ENCODE data around the gene POMT1.

Gene POMT1

DNA sequence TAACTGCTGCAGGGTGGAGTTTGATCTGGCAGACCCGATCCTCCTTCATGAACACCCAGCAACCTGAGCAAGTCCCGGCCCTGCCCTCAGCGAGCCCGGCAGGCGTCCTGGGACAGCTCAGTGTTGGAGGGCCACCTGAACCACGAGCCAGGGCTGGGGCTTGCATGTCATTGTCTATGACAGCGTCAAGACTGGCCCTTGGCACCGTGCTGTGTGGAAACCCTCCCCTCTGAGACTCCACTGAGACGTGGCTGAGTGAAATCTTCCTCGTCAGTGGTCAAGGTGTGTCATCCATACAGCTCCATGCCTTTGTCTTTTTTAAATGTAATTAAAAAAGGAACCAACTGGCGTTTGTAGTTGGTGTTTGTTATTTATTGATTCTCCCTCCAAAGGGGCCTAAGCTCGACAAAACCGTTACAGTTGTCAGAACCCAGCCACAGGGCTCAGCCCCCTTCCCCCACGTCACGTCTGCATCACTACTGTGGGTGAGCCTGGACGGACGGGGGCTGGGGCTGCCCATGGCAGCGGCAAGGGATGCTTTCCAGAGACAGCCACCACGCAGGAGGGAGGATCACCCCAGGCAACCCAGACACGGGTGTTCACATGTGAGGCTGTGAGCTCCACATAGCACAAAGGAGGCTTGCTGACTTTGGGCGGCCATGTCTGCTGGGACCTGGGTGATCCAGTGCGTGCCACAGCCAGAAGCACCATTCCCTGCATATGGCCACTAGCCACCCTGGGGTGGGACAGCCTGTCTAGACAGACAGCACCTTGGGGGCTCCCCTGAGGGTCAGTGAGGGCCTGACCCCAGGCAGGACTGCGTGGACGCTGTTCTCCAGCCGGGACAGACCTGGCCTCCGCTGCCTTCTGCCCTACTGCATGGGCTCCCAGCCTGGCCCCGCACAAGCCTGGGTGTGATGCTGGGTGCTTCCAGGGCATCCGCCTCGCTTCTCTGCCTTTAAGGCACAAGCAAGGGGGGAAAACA lies 21.0 kb downstream of the POMT1 start:
- no peak overlapping the region for H2AFZ ChIP-seq (ENCODE audit: low read depth)
- TF ChIP-seq, protein P1, sequence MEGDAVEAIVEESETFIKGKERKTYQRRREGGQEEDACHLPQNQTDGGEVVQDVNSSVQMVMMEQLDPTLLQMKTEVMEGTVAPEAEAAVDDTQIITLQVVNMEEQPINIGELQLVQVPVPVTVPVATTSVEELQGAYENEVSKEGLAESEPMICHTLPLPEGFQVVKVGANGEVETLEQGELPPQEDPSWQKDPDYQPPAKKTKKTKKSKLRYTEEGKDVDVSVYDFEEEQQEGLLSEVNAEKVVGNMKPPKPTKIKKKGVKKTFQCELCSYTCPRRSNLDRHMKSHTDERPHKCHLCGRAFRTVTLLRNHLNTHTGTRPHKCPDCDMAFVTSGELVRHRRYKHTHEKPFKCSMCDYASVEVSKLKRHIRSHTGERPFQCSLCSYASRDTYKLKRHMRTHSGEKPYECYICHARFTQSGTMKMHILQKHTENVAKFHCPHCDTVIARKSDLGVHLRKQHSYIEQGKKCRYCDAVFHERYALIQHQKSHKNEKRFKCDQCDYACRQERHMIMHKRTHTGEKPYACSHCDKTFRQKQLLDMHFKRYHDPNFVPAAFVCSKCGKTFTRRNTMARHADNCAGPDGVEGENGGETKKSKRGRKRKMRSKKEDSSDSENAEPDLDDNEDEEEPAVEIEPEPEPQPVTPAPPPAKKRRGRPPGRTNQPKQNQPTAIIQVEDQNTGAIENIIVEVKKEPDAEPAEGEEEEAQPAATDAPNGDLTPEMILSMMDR (conservative IDR thresholded peaks at IDR 0.05; ENCODE audit: low read depth, low read length): no peak
- H3K4me2 ChIP-seq: no peak overlapping the region
- H3K4me1 ChIP-seq (ENCODE audit: low read depth, poor library complexity, severe bottlenecking): no peaks in the 10 kb centered on the region
- no peak overlapping the region for H3K9ac ChIP-seq
- no peak overlapping the region for H3K27ac ChIP-seq
- no peaks in the 10 kb centered on the region for H4K20me1 ChIP-seq (ENCODE audit: insufficient read depth)
- H3K36me3 ChIP-seq (ENCODE audit: insufficient read depth): peaks cover 9% of the 10 kb centered on the region; the same call in 1 of the 2 replicates
- no peak overlapping the region for H3K4me3 ChIP-seq (IDR thresholded peaks at IDR 0.05; ENCODE audit: insufficient read depth, low read depth, low read length)
- no peaks in the 10 kb centered on the region for H3K27me3 ChIP-seq (ENCODE audit: insufficient read depth, low read depth)
- no peaks in the 10 kb centered on the region for H3K79me2 ChIP-seq (ENCODE audit: insufficient read depth, low read depth)

DNA sequence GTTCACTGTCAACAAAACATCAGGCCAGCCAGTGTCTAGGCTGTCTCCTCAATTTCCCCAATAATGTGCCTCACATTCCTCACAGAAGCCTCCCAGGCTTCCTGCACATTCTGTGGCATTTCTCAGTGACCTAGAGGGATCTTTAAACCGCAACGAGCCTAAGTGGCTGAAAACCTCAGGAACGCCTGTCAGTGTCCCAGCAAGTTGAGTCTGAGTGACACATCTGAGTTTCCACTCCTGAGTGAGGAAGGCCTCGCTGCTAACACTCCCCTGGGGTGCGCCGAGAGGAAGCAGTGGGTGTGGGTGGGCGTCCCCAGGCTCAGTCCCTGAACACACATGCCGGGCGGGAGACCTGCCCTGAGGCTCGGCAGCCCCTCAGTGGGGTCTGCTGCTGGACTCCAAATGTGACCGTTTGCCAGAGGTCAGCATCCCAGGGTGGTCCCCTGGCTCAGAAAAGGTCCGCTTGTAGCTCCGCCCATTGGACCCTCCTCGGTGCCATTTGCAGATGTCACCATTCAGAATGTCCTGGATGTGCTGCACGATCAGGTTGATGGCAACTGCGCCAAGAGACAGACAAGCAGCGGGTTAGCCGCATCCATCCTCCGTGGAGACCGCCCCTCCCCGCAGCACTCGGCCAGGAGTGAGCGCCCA lies 22.1 kb downstream of the POMT1 start:
- TF ChIP-seq, protein P1 (conservative IDR thresholded peaks at IDR 0.05; ENCODE audit: low read depth, low read length): no peak
- no peak overlapping the region for H3K9ac ChIP-seq

GRCh38 chr9:131525643-131526565 lies 23.2 kb downstream of the POMT1 start:
- Histone ChIP-seq H3K9ac (no peak overlapping the region), H3K27me3 (ENCODE audit: insufficient read depth, low read depth) (no peaks in the 10 kb centered on the region), H3K4me1 (ENCODE audit: low read depth, poor library complexity, severe bottlenecking) (peaks cover 8% of the 10 kb centered on the region), H3K4me3 (IDR thresholded peaks at IDR 0.05; ENCODE audit: insufficient read depth, low read depth, low read length) (no peak overlapping the region), H3K79me2 (ENCODE audit: insufficient read depth, low read depth) (peaks cover 13% of the 10 kb centered on the region; the same call in 1 of the 2 replicates), H4K20me1 (ENCODE audit: insufficient read depth) (no peaks in the 10 kb centered on the region), H3K4me2 (no peak overlapping the region), H2AFZ (ENCODE audit: low read depth) (no peak overlapping the region), H3K27ac (no peak overlapping the region), H3K36me3 (ENCODE audit: insufficient read depth) (peaks cover 9% of the 10 kb centered on the region; the same call in 1 of the 2 replicates)
- TF ChIP-seq, protein P1 (conservative IDR thresholded peaks at IDR 0.05; ENCODE audit: low read depth, low read length): no peak

More for the DNA sequence above, 22.1 kb downstream of the POMT1 start:
- H3K27me3 ChIP-seq (ENCODE audit: insufficient read depth, low read depth): no peaks in the 10 kb centered on the region
- no peak overlapping the region for H3K4me2 ChIP-seq
- H3K27ac ChIP-seq: no peak overlapping the region
- no peak overlapping the region for H2AFZ ChIP-seq (ENCODE audit: low read depth)
- no peak overlapping the region for H3K4me3 ChIP-seq (IDR thresholded peaks at IDR 0.05; ENCODE audit: insufficient read depth, low read depth, low read length)
- H3K79me2 ChIP-seq (ENCODE audit: insufficient read depth, low read depth): peaks cover 1% of the 10 kb centered on the region; the same call in 1 of the 2 replicates
- H3K4me1 ChIP-seq (ENCODE audit: low read depth, poor library complexity, severe bottlenecking): peaks cover 2% of the 10 kb centered on the region
- H4K20me1 ChIP-seq (ENCODE audit: insufficient read depth): no peaks in the 10 kb centered on the region
- peaks cover 9% of the 10 kb centered on the region; the same call in 1 of the 2 replicates for H3K36me3 ChIP-seq (ENCODE audit: insufficient read depth)

- Histone ChIP-seq H3K36me3 (ENCODE audit: insufficient read depth) (peaks cover 9% of the 10 kb centered on the region; the same call in 1 of the 2 replicates), H4K20me1 (ENCODE audit: insufficient read depth) (no peaks in the 10 kb centered on the region), H3K27me3 (ENCODE audit: insufficient read depth, low read depth) (no peaks in the 10 kb centered on the region), H3K4me3 (IDR thresholded peaks at IDR 0.05; ENCODE audit: insufficient read depth, low read depth, low read length) (no peak overlapping the region), H2AFZ (ENCODE audit: low read depth) (no peak overlapping the region), H3K79me2 (ENCODE audit: insufficient read depth, low read depth) (peaks cover 13% of the 10 kb centered on the region; the same call in 1 of the 2 replicates), H3K27ac (no peak overlapping the region), H3K9ac (no peak overlapping the region), H3K4me2 (no peak overlapping the region), H3K4me1 (ENCODE audit: low read depth, poor library complexity, severe bottlenecking) (peaks cover 8% of the 10 kb centered on the region)
- TF ChIP-seq, protein P1 (conservative IDR thresholded peaks at IDR 0.05; ENCODE audit: low read depth, low read length): no peak
Measured at GRCh38 chr9:131528186-131528585, 25.5 kb downstream of the POMT1 start.

Data from KMS-11 (cell line).